ENCODE data around the gene HDAC10.

HDAC10 gene

GRCh38 chr22:50285568-50286229 is 34.6 kb upstream of the HDAC10 start:
- ChIA-PET POLR2A (no interaction called here), CTCF (no interaction called here)
- TF ChIP-seq CTCF (IDR thresholded peaks at IDR 0.05; ENCODE audit: control extremely low read depth, extremely low read depth, low read depth, missing control alignments) = no peak
- DNase-seq (ENCODE audit: extremely low spot score) = no peak

GRCh38 chr22:50284479-50284878 is 33.4 kb upstream of the HDAC10 start:
- TF ChIP-seq CTCF (IDR thresholded peaks at IDR 0.05; ENCODE audit: control extremely low read depth, extremely low read depth, low read depth, missing control alignments) = no peak
- DNase-seq (ENCODE audit: extremely low spot score) = no peak
- POLR2A ChIA-PET = no interaction called here
- CTCF ChIA-PET = no interaction called here

- no peak for TF ChIP-seq CTCF (IDR thresholded peaks at IDR 0.05; ENCODE audit: control extremely low read depth, extremely low read depth, low read depth, missing control alignments)
- CTCF ChIA-PET = no interaction called here
- no peak for DNase-seq (ENCODE audit: extremely low spot score)
- POLR2A ChIA-PET = no interaction called here
Observed at GRCh38 chr22:50283821-50284220, 32.8 kb upstream of the HDAC10 start.

GRCh38 chr22:50282361-50283155 is 31.5 kb upstream of the HDAC10 start:
- POLR2A ChIA-PET = no interaction called here

GRCh38 chr22:50281957-50282356 is 30.9 kb upstream of the HDAC10 start:
- no peak for DNase-seq (ENCODE audit: extremely low spot score)
- CTCF ChIA-PET = interaction anchor here (0.8 to 1.3 kb wide), 4 partner anchors 9 to 60 kb away, joined by 3 to 4 read pairs (median 3); partner anchors contain the start of gene HDAC10
- POLR2A ChIA-PET = no interaction called here
- TF ChIP-seq CTCF (IDR thresholded peaks at IDR 0.05; ENCODE audit: control extremely low read depth, extremely low read depth, low read depth, missing control alignments) = no peak

More at GRCh38 chr22:50282361-50283155, 31.5 kb upstream of the HDAC10 start:
- no peak for TF ChIP-seq CTCF (IDR thresholded peaks at IDR 0.05; ENCODE audit: control extremely low read depth, extremely low read depth, low read depth, missing control alignments)
- no peak for DNase-seq (ENCODE audit: extremely low spot score)
- CTCF ChIA-PET = interaction anchor here (0.8 to 1.3 kb wide), 4 partner anchors 8 to 59 kb away, joined by 3 to 4 read pairs (median 3); partner anchors contain the start of gene HDAC10

GRCh38 chr22:50281384-50281760 is 30.3 kb upstream of the HDAC10 start:
- no peak for TF ChIP-seq CTCF (IDR thresholded peaks at IDR 0.05; ENCODE audit: control extremely low read depth, extremely low read depth, low read depth, missing control alignments)
- CTCF ChIA-PET = interaction anchor here (1.0 to 1.3 kb wide), 4 partner anchors 9 to 60 kb away, joined by 3 to 4 read pairs (median 3); no protein-coding TSS in a partner anchor
- no peak for DNase-seq (ENCODE audit: extremely low spot score)
- POLR2A ChIA-PET = no interaction called here

Data from GM10248 (cell line).